Measurements from ENCODE around the gene DIS3L2.

- TF ChIP-seq EZH2 (IDR thresholded peaks at IDR 0.05) (no peak), POLR2AphosphoS5 (IDR thresholded peaks at IDR 0.05; ENCODE audit: borderline replicate concordance, low read depth, low read length) (no peak)
These were observed 258.0 kb downstream of the DIS3L2 start for GRCh38 chr2:232219496-232219870.
